Brain microvascular endothelial cell (primary cell): Measurements from ENCODE around the gene ZFYVE19.
"Not testable (repeated sequence)": the region's sequence is repeated elsewhere in the genome, so short reads cannot be mapped to it uniquely, and the experiment has no call there.

Experiments
- DNase-seq: peaks from one replicate; pipeline ENCODE4 v3.0.0-alpha.2; 2020
- H3K27ac ChIP-seq: fragments of 250-450 bp; sonication (Bioruptor Pico); 2 replicates; pipeline ENCODE4 v1.5.1; 2020; ENCODE audit warnings: mild to moderate bottlenecking, moderate library complexity
- H3K27me3 ChIP-seq: fragments of 250-450 bp; sonication (Bioruptor Pico); replicated peaks from 2 replicates; pipeline ENCODE4 v1.5.1; 2020; ENCODE audit warnings: mild to moderate bottlenecking
- H3K36me3 ChIP-seq: fragments of 250-450 bp; sonication (Bioruptor Pico); replicated peaks from 2 replicates; pipeline ENCODE4 v1.5.1; 2020; ENCODE audit warnings: mild to moderate bottlenecking
- H3K4me3 ChIP-seq: 2 replicates; pipeline ENCODE4 v1.5.1; 2011; ENCODE audit warnings: low read depth, mild to moderate bottlenecking, control low read depth, low read length, moderate library complexity
- in situ Hi-C: cut with HindIII; loops from 2 replicates; pipeline ENCODE4 v1.10.0; 2017; ENCODE audit warnings: low sequenced_read_pairs, low pct_ligation_motif_present
- TF ChIP-seq, protein P1 (sequence below): IDR thresholded peaks from 2 replicates; pipeline ENCODE4 v1.5.1; 2011; ENCODE audit warnings: low read depth, mild to moderate bottlenecking, moderate library complexity, low read length, control low read depth, inconsistent platforms; ENCODE audit errors: missing control alignments

The ZFYVE19 gene

DNA sequence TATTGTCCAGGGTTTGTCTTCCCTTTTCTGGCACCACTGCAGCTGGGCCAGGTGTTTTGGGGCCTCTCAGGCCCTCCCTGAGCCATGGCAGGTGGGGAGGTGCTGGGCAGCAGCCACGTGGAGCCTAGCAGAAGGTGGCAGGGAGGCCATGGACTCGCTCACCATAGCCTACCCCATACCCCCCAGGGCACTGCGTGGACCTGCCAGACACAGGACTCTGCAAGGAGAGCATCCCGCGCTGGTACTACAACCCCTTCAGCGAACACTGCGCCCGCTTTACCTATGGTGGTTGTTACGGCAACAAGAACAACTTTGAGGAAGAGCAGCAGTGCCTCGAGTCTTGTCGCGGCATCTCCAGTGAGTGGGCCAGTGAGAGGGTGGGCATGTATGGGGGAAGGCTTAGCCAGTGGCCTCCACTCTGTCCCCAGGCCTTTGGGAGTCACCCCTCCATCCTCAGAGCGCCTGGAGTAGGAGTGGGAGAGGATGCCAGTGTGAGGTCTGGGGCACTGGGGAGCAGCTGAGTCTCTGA lies 48.9 kb downstream of the ZFYVE19 start:
- in situ Hi-C loops, result no loop called here
- TF ChIP-seq, protein P1, sequence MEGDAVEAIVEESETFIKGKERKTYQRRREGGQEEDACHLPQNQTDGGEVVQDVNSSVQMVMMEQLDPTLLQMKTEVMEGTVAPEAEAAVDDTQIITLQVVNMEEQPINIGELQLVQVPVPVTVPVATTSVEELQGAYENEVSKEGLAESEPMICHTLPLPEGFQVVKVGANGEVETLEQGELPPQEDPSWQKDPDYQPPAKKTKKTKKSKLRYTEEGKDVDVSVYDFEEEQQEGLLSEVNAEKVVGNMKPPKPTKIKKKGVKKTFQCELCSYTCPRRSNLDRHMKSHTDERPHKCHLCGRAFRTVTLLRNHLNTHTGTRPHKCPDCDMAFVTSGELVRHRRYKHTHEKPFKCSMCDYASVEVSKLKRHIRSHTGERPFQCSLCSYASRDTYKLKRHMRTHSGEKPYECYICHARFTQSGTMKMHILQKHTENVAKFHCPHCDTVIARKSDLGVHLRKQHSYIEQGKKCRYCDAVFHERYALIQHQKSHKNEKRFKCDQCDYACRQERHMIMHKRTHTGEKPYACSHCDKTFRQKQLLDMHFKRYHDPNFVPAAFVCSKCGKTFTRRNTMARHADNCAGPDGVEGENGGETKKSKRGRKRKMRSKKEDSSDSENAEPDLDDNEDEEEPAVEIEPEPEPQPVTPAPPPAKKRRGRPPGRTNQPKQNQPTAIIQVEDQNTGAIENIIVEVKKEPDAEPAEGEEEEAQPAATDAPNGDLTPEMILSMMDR, result no peak
- no peak overlapping the region for H3K27ac ChIP-seq
- no peak for DNase-seq
- no peaks in the 10 kb centered on the region for H3K36me3 ChIP-seq
- no peaks in the 10 kb centered on the region for H3K27me3 ChIP-seq
- no peak overlapping the region for H3K4me3 ChIP-seq

DNA sequence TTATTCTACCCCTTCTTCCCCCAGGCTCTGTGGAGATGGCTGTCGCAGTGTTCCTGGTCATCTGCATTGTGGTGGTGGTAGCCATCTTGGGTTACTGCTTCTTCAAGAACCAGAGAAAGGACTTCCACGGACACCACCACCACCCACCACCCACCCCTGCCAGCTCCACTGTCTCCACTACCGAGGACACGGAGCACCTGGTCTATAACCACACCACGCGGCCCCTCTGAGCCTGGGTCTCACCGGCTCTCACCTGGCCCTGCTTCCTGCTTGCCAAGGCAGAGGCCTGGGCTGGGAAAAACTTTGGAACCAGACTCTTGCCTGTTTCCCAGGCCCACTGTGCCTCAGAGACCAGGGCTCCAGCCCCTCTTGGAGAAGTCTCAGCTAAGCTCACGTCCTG lies 49.9 kb downstream of the ZFYVE19 start:
- no peaks in the 10 kb centered on the region for H3K27me3 ChIP-seq
- TF ChIP-seq, protein P1, result no peak
- no peak overlapping the region for H3K27ac ChIP-seq
- H3K4me3 ChIP-seq, result no peak overlapping the region
- no peaks in the 10 kb centered on the region for H3K36me3 ChIP-seq
- in situ Hi-C loops, result no loop called here
- DNase-seq, result no peak

DNA sequence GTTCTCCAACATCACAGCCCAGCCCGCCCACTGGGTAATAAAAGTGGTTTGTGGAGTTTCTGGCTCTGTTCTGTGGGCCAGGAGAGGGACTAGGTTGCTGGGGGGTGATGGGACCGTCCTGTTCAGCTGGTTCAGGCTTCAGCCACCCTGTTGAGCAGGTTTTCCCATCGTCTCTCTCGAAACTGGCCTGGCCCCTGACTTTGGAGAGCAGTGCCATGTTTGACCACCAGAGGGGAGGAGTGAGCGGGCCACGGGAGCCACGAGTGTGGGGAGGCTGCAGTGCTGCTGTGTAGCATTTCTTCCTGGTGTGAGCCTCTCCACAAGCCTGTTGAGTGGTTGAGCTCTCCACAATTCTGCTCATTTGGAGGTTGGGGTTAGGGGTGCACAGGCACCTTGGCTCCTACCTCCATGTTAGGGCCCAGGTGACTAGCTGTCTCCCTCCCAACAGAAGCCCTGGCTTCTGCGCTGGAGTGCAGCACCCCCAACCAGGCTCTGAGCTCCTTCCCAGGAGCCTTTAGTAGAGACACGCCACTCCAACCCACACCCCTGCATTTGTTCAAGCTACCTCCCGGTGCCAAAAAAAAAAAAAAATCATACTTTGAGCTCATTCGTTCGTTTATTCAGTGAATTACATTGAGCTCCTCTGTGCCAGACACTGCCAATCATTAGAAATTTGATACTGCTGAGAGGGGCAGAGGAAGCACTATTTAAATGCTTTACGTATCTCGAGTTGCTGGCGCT lies 50.9 kb downstream of the ZFYVE19 start:
- Histone ChIP-seq H3K4me3 (no peak overlapping the region), H3K27ac (no peak overlapping the region), H3K36me3 (no peaks in the 10 kb centered on the region), H3K27me3 (no peaks in the 10 kb centered on the region)
- TF ChIP-seq, protein P1, result peak; percentile 99
- in situ Hi-C loops, result no loop called here
- DNase-seq, result peak; percentile 60

DNA sequence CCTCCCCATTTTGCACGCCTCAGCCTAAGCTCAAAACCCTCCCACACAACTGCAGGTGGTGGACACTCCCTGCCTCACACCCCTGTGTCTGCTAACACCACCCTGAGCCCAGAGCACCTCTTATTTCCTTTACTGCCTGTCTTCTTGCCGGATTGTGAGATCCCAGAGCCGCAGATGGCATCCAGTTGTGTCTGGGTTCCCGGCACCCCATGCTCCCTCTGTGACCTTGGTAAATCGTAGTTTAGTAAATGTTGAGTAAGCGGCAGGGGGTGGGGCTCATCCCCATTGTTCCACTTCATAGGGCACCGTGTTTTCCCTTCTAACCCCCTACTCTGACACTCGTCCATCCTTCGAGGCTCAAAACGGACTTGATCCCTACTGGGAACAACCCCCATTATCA lies 51.8 kb downstream of the ZFYVE19 start:
- H3K36me3 ChIP-seq, result no peaks in the 10 kb centered on the region
- H3K27me3 ChIP-seq, result no peaks in the 10 kb centered on the region
- in situ Hi-C loops, result no loop called here
- TF ChIP-seq, protein P1, result no peak
- H3K4me3 ChIP-seq, result no peak overlapping the region
- no peak for DNase-seq
- no peak overlapping the region for H3K27ac ChIP-seq

DNA sequence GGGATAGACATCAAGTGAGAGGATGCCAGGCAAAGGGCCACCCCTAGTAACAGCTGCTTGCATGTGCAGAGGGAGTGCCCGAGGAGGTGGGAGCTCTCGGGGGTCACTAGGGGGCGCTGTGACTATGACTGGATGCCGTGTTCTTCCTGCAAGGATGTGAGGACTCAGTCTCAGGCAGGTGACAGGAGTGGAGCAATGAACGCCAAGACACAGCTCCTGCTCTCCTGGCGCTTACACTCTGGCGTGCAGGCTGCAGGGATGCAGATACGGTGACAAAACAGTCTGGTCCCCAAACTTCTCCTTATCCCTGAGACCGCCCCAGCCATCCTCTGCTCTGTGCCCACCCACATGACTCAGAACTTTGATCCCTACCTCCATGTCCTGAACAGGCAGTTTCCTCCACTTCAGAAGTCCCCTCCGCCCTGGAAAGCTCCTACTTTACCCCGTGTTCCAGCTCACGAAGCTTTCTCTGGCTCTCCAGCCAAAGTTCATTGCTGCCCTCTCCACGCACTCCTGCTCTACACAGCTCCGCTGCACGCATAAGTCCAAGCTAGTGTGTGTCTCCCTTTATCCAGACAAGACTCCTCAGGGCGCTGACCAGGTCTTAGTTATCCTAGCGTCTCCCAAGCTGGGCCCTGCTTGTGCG lies 52.4 kb downstream of the ZFYVE19 start:
- TF ChIP-seq, protein P1, result peak; percentile 93
- peak; percentile 74 for DNase-seq
- Histone ChIP-seq H3K4me3 (no peak overlapping the region), H3K36me3 (no peaks in the 10 kb centered on the region), H3K27ac (no peak overlapping the region), H3K27me3 (no peaks in the 10 kb centered on the region)
- in situ Hi-C loops, result no loop called here

DNA sequence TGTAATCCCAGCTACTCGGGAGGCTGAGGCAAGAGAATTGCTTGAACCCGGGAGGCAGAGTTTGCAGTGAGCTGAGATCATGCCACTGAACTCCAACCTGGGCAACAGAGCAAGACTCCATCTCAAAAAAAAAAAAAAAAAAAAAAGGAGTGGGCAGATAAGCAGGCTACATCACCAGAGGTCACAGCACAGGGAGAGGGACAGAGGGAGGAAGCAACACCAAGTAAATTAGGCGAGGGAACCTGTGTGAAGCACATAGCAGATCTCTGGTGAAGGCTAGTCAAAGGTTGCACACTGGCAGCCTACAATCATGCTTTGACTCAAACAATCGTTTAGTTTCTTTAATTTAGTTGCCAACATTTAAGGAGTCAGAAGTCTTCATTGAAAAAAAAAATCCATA lies 54.3 kb downstream of the ZFYVE19 start:
- DNase-seq, H3K27ac ChIP-seq, in situ Hi-C loops, H3K36me3 ChIP-seq, H3K27me3 ChIP-seq, H3K4me3 ChIP-seq: not testable (repeated sequence)
